Parathyroid adenoma (tissue), 2 donors: ENCODE results near the gene NOM1.
"Not testable (repeated sequence)": the region's sequence is repeated elsewhere in the genome, so short reads cannot be mapped to it uniquely, and the experiment has no call there.

Experiments used
- H2AFZ ChIP-seq: fragments of 300-600 bp; sonication (generic); one replicate; pipeline ENCODE4 v1.7.0; 2017; ENCODE audit warnings: antibody characterized with exemption, mild to moderate bottlenecking
- H3K27ac ChIP-seq: fragments of 300-600 bp; sonication (generic); one replicate; pipeline ENCODE4 v1.7.0; 2017
- H3K27me3 ChIP-seq: fragments of 300-600 bp; sonication (generic); one replicate; pipeline ENCODE4 v1.7.0; 2017; ENCODE audit warnings: low read length; ENCODE audit not compliant: control insufficient read depth, insufficient read depth
- H3K36me3 ChIP-seq: fragments of 300-600 bp; sonication (generic); one replicate; pipeline ENCODE4 v1.7.0; 2017; ENCODE audit warnings: low read length; ENCODE audit not compliant: control insufficient read depth, insufficient read depth
- H3K4me1 ChIP-seq: fragments of 300-600 bp; sonication (generic); one replicate; pipeline ENCODE4 v1.7.0; 2017; ENCODE audit warnings: control low read depth
- H3K4me2 ChIP-seq: fragments of 300-600 bp; sonication (generic); one replicate; pipeline ENCODE4 v1.7.0; 2017; ENCODE audit warnings: low read length
- H3K4me3 ChIP-seq: fragments of 300-600 bp; sonication (generic); one replicate; pipeline ENCODE4 v1.7.0; 2017; ENCODE audit warnings: low read depth, low read length
- H3K79me2 ChIP-seq: fragments of 300-600 bp; sonication (generic); one replicate; pipeline ENCODE4 v1.7.0; 2017; ENCODE audit warnings: control low read depth
- H3K9ac ChIP-seq: fragments of 300-600 bp; sonication (generic); one replicate; pipeline ENCODE4 v1.7.0; 2017; ENCODE audit warnings: mild to moderate bottlenecking
- H3K9me3 ChIP-seq: fragments of 300-600 bp; sonication (generic); one replicate; pipeline ENCODE4 v1.7.0; 2017; ENCODE audit warnings: low read length; ENCODE audit not compliant: control insufficient read depth
- CTCF ChIP-seq: fragments of 300-600 bp; sonication (generic); IDR thresholded peaks from one replicate; pipeline ENCODE4 v1.7.0; 2017; ENCODE audit warnings: antibody characterized with exemption, mild to moderate bottlenecking
- donor health status: primary hyperparathyroidism.

Gene NOM1

GRCh38 chr7:156935250-156935649 lies 14.3 kb upstream of the NOM1 start:
- H3K79me2 ChIP-seq: no peaks in the 10 kb centered on the region
- H3K9ac ChIP-seq: no peak overlapping the region
- no peaks in the 10 kb centered on the region for H3K27me3 ChIP-seq
- no peak overlapping the region for H3K4me3 ChIP-seq
- no peaks in the 10 kb centered on the region for H3K4me1 ChIP-seq
- no peak for TF ChIP-seq CTCF
- no peaks in the 10 kb centered on the region for H3K9me3 ChIP-seq
- no peak overlapping the region for H3K27ac ChIP-seq
- H3K36me3 ChIP-seq: no peaks in the 10 kb centered on the region
- no peak overlapping the region for H2AFZ ChIP-seq
- no peak overlapping the region for H3K4me2 ChIP-seq

GRCh38 chr7:156936766-156937165 lies 12.7 kb upstream of the NOM1 start:
- not testable (repeated sequence) for H2AFZ ChIP-seq, H3K79me2 ChIP-seq, H3K27me3 ChIP-seq, H3K4me1 ChIP-seq, H3K4me3 ChIP-seq, H3K9ac ChIP-seq, H3K4me2 ChIP-seq, H3K36me3 ChIP-seq, H3K9me3 ChIP-seq, H3K27ac ChIP-seq

- Histone ChIP-seq H3K79me2 (no peaks in the 10 kb centered on the region), H3K9me3 (no peaks in the 10 kb centered on the region), H3K27ac (no peak overlapping the region), H3K4me2 (no peak overlapping the region), H3K27me3 (no peaks in the 10 kb centered on the region), H2AFZ (no peak overlapping the region), H3K4me1 (peaks cover 2% of the 10 kb centered on the region), H3K36me3 (no peaks in the 10 kb centered on the region), H3K9ac (no peak overlapping the region), H3K4me3 (no peak overlapping the region)
- TF ChIP-seq CTCF: no peak
These were observed 8.9 kb upstream of the NOM1 start for GRCh38 chr7:156940421-156941122.

- H2AFZ ChIP-seq: no peak overlapping the region
- H3K27me3 ChIP-seq: no peaks in the 10 kb centered on the region
- no peak overlapping the region for H3K4me3 ChIP-seq
- no peak overlapping the region for H3K4me2 ChIP-seq
- H3K9me3 ChIP-seq: no peaks in the 10 kb centered on the region
- H3K36me3 ChIP-seq: no peaks in the 10 kb centered on the region
- H3K27ac ChIP-seq: no peak overlapping the region
- H3K9ac ChIP-seq: no peak overlapping the region
- TF ChIP-seq CTCF: no peak
- H3K4me1 ChIP-seq: peaks cover 2% of the 10 kb centered on the region
- no peaks in the 10 kb centered on the region for H3K79me2 ChIP-seq
These were observed 7.9 kb upstream of the NOM1 start for GRCh38 chr7:156941393-156942182.

GRCh38 chr7:156942708-156943090 lies 6.8 kb upstream of the NOM1 start:
- Histone ChIP-seq H3K9ac (no peak overlapping the region), H3K79me2 (no peaks in the 10 kb centered on the region), H3K9me3 (no peaks in the 10 kb centered on the region), H3K36me3 (no peaks in the 10 kb centered on the region), H3K4me1 (peaks cover 2% of the 10 kb centered on the region), H3K27ac (no peak overlapping the region), H2AFZ (no peak overlapping the region), H3K4me3 (no peak overlapping the region), H3K4me2 (no peak overlapping the region), H3K27me3 (no peaks in the 10 kb centered on the region)
- no peak for TF ChIP-seq CTCF
